HK-2 (cell line): ENCODE results near the gene RANBP3.
"Not testable (repeated sequence)": the region's sequence is repeated elsewhere in the genome, so short reads cannot be mapped to it uniquely, and the experiment has no call there.

Experiments used
- DNase-seq: peaks from one replicate; pipeline ENCODE4 v3.0.0-alpha.2; 2018; ENCODE audit not compliant: unreplicated experiment

Gene RANBP3

DNA sequence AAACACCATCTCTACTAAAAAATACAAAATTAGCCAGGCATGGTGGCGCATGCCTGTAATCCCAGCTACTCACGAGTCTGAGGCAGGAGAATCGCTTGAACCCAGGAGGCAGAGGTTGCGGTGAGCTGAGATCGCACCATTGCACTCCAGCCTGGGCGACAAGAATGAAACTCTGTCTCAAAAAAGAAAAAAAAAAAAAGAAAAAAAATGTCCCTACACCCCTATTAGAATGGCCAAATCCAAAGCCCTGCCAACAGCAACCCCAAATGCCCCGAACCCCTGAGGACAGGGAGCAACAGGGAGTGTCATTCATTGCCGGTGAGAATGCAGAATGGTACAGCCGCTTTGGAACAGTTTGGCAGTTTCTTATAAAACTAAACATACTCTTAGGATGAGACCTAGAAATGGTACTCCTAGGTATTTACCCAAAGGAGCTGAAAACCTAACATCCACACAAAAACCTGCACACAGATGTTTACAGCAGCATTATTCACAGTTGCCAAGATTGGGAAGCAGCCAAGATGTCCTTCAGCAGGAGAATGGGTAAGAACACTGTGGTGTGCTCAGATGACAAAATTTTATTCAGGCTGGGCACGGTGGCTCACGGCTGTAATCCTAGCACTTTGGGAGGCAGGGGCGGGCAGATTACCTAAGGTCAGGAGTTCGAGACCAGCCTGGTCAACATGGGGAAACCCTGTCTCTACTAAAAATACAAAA is 94.6 kb downstream of the RANBP3 start:
- DNase-seq, result not testable (repeated sequence)

DNA sequence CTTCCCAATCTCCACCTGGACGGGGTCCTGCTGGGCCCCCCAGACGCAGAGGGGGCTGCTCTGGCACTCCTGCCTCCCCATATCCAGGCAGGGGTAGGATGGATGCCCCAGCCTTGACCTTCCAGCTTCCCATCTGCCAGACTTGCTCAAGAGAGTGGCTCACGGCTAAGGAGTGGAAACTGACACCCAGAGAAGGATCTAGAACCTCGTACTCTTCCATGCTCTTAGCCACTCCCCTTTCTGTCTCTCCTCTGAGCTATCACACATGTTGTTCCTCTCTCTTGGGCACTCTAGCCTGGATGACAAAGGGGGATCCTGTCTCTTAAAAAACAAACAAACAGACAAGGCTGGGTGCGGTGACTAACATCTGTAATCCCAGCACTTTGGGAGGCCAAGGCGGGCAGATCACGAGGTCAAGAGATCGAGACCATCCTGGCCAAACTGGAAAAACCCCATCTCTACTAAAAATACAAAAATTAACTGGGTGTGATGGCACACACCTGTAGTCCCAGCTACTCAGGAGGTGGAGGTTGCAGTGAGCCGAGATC is 95.4 kb downstream of the RANBP3 start:
- no peak for DNase-seq

DNA sequence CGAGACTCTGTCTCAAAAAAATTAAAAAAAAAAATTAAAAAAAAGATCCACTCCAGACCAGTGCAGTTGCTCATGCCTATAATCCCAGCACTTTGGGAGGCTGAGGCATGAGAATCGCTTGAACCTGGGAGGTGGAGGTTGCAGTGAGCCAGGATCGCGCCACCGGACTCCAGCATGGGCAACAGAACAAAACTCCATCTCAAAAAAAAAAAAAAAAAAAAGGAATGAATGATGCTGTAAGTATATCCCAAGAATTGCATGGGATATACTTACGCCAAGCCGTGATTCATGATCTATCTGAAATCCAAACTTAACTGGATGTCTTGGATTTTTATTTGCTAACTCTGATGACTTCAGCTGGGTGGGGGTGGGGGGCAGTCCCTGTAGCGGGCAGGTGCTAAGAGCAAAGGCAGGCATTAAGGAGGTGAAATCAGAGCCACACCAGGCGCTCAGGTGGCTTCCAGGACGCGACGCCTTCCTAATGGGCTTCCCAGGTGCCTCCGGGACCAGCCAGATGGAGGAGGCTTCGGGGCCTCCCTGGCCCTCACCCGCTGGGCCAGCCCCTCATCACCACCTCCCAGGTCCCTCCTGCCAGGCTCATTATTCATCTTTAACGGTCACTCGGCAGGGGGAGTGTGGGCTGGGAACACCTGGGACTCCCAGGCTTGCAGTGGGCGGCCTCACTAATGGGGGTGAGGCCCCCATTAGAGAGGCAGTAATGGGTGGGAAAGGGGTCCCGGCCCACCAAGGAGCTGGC is 96.2 kb downstream of the RANBP3 start:
- DNase-seq, result no peak

DNA sequence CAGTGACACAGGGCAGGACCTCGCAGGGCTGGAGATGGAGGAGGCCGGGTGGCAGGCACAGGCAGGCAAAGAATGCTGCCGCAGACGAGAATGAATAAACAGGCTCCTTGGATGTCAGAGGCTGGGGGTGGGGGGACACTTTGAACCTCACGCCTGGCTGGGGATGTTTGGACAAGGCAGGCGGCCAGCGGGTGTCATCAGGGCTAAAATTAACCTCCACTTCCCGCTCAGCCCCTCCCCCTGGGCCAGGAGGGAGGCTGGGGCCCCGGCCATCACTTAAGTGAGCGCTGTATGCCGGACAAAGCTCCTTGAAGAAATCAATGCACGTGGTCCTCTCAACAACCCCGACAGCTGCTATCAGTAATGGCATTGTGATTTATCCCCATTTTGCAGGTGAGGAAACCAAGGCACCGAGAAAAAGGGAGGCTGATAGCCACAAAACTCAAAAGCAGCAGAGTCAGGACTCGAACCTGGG is 97.3 kb downstream of the RANBP3 start:
- peak; percentile 86 for DNase-seq

DNA sequence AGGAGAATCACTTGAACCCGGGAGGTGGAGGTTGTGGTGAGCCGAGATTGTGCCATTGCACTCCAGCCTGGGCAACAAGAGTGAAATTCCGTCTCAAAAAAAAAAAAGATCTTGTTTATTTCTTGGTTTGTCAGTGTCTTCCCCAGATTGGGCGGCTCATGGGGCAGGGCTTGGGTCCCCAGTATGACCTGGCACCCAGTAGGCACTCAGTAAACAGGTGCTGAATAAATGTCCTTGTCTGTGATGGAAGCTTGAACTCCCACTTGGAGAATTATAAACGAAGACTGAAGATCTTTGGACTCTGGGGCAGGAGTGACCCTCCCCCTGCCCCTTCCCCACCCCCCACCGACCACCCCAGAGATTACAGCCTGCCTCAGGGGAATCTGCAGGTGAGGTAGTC is 97.7 kb downstream of the RANBP3 start:
- no peak for DNase-seq

DNA sequence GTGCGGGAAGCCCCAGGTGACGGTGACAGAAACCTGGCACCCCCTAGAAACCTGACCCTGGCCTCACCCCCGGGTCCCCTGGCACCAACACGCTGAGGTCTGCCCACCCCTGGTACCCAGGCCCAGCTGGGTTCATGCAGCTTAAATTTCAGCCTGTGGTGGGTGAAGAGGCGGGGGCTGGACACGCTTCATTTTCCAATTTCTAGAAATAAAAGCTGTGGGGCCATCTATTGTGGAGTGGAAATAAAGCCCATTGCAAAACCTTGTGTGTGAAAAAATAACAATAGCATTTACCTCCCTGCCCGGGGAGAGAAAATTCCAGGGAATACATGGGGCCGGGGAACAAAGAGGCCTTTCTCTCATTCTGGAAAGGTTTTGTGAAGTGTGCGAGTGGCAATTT is 100.1 kb downstream of the RANBP3 start:
- DNase-seq, result no peak

DNA sequence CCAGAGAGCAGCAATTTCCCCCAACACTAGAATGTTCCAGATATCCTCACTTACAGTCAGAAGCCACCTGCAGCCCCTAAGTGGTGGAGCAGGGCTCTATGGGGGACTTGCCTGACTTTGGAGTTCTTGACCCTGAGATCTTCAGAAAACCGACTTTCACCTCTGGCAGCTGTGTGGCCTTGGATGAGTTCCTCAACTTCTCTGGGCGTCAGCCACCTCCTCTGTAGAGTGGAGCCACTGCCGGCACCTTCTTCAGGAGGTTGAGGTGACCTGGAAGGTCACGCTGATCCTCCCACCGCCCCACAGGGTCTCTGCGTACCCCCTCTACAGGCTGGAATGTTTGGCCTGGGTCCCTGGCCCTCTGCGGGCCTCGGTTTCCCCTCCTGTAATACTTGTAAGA is 100.5 kb downstream of the RANBP3 start:
- no peak for DNase-seq

DNA sequence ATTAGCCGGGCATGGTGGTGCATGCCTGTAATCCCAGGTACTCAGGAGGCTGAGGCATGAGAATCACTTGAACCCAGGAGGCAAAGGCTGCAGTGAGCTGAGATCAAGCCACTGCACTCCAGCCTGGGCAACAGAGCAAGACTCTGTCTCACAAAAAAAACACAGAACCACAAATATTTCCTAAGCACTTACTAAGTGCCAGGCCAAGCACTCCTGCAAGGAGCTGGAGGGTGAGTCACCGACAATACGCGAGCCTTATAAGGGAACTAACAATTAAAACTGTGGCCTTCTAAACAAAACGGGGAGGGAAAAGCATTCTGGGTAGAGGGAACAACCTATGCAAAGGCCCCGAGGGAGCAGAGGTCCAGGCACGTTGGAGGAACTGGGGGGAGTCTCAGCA is 103.4 kb downstream of the RANBP3 start:
- DNase-seq, result not testable (repeated sequence)

DNA sequence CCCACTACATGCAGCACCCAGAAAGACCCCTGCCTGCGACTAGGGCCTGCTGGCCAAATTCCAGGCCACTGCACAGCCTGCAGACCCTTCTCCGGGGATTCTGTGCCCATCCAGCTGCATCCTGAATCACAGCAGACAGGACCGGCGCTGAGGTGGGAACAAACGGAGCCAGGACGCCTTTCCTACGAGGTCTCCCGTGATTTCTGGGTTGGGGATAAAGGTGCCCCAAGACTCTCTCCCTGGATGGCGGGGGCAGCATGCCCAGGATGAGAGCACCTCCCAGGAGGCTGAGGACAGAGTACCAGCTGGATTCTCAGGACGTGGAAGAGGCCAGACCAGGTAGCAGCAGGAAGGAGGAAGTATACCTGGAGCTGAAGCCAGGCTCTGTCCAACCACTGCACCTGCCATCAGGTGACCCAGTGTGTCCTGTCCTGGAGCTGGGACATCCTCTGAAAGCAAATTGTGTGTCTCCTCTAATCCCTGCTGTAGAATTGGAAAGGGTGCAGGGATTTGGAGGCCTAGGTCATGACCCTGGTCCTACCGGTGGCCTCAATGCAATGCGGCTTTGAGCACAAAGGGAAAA is 104.2 kb downstream of the RANBP3 start:
- no peak for DNase-seq

DNA sequence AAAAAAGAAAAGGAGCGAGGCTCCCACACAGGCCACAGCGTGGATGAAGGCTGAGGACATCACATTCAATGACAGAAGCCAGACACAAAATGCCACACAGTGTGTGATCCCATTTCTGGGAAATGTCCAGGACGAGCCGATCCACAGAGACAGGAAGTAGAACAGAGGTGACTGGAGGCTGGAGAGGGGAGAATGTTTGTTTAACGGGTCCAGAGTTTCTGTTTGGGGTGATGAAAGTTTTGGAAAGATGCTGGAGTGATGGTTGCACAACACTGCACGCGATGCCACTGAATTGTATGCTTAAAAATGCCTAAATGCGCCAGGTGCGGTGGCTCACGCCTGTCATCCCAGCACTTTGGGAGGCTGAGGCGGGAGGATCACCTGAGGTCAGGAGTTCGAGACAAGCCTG is 107.0 kb downstream of the RANBP3 start:
- no peak for DNase-seq

DNA sequence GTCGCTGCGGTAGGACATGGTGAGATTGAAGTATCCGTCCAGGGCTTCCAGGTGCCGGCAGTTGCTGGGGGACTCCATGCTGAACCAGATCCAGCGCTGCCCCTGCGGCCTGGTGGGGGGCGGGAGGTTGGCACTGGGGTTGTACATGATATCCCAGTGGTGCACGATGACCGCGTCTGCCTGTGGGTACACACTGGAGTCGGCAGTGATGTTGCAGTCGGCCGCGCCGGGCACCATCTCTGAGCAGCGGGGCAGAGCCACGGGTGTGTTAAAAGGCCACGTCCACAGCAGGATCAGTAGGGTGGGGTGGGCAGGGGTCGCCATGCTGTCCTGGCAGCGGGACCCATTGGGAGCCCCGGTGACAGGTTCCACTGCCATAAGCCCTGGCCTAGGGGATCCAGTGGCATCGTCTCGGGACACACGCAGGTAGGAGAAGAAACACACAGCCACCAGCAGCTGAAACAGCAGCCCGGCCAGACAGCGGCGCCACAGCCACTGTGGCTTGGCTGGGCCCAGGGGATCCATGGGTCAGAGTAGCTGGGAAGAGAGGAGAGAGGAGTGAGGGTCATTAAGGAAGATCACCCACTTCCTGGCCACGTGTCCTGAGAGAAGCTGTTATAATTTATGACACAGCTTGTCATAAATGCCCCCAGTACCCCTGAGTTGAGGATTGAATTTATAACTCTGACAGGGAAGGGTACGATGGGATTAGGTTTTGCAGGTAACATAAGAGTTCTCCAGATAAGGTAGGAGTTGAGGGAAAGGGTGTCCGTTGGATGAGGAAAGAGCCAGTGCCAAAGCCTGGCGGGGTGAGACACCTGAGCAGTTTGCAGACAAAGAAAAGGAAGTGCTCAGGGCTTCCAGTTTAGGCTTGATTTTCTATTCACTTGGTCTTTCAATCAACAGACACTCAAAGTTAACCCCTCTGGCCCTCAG is 110.5 kb downstream of the RANBP3 start:
- no peak for DNase-seq
